HG02840 (cell line): ENCODE measurements around the gene TMEFF2.
"Not testable (repeated sequence)": the region's sequence is repeated elsewhere in the genome, so short reads cannot be mapped to it uniquely, and the experiment has no call there.

ENCODE experiments used
- ATAC-seq: cut with Tn5 transposase; IDR thresholded peaks from one replicate; pipeline ENCODE4 v1.9.1; 2021; ENCODE audit warnings: mild to moderate bottlenecking, moderate library complexity, moderate number of reproducible peaks; ENCODE audit not compliant: unreplicated experiment, low FRiP score

TMEFF2 gene

DNA sequence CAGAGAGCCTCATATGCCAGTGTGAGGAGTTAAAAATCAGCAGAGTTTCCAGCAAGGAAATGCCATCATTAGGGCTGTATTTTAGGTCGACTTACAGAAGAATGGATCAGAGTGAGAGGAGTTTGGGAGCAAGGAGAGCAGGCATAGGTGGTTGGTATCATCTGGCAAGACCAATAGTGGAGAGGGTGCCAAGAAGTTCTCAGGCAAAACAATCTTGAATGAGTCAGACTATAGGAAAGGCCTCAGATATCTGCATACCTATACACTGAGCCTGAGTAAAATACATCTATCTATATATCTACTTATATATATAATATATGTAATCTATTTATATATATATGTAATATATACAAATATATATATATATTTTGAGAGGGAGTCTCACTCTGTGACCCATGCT, 57.3 kb downstream of the TMEFF2 start:
- no peak for ATAC-seq

DNA sequence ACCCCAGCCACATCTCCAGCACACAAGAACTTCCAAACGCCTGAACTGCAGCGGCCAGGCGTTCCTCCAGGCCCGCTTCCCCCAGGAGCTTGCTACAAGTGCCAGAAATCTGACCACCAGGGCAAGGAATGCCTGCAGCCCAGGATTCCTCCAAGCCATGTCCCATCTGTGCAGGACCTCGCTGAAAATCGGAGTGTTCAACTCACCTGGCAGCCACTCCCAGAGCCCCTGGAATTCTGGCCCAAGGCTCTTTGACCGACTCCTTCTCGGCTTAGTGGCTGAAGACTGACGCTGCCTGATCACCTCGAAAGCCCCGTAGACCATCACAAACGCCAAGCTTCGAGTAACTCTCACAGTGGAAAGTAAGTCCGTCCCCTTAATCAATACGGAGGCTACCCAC, 62.1 kb downstream of the TMEFF2 start:
- not testable (repeated sequence) for ATAC-seq

DNA sequence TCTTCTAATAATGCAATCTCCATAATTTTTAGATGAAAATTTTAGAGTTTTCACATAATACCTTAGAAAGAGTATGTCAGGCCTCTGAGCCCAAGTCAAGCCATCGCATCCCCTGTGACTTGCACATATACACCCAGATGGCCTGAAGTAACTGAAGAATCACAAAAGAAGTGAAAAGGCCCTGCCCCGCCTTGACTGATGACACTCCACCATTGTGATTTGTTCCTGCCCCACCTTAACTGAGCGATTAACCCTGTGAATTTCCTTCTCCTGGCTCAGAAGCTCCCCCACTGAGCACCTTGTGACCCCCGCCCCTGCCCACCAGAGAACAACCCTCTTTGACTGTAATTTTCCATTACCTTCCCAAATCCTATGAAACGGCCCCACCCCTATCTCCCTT, 64.4 kb downstream of the TMEFF2 start:
- ATAC-seq, result not testable (repeated sequence)

DNA sequence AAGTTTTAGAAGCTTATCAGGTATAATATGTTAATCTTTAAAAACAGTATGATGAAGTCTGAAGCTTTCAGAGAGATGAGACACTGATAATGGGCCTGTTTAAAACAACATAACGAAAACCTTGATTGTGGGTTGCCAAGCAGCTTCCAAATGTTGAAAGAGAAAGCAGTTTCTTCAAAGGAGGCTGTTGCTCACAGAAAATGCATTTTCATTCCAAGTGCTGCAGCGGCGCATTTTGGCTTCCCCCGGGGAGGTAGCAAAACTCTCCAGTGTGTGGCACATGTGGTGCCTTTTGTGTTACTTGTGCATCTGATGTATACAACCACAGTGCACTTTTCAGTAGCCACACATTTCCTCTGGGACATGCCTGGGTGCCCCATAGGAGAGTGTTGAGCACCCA, 66.1 kb downstream of the TMEFF2 start:
- ATAC-seq, result no peak

DNA sequence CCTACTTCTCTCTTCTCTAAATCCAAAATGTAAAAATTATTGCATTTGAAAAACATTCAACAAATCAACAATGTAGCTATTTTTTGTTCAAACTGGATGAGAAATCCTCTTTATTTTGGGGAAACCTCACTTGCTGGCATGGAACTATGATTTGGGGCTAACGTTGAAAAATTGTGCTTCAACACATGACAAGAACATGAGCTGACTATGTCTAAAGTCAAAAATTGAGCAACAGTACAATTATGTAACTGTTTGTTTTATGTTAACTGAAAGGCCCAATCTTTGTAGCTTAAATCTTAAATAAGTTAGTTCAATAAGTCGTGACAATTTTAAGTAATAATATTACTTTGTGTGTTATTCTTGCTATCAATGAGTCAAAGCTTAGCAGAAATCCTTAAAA, 67.3 kb downstream of the TMEFF2 start:
- ATAC-seq, result no peak

DNA sequence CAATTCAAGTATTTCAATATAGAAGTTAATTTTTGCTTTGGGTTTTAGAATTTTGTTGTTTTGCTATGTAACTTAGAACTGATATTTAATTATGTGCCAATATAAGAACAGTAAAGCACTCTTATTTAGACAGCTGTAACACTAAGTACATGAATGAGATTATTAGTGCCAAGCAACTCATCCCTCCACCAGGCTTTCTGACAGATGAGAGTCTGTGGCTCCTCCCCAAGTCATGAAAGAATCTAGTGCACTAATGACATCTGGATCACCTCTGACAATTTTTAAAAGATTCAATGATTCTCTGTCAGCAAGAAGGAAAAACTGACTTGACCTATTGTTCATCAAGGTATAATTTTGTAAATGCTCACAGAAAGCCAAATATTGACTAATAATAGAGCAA, 67.8 kb downstream of the TMEFF2 start:
- ATAC-seq, result no peak

DNA sequence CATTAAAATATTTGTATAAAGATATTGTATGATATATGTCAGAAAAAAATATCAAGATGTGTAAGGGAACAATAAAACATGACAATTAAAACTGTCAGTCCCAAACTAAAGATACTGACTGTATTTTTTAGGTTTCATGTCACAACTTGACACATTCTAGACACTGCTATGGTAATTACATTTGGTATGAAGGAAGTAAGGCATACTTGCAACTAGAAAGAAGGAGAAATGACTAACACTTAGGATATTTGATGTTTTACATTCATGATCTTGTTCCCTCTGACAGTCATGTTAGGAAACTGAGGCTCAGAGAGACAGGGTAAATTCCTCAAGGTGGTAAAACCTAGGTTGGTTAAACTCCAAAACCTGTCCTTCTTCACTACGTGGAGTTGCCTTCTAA, 68.3 kb downstream of the TMEFF2 start:
- ATAC-seq, result no peak

DNA sequence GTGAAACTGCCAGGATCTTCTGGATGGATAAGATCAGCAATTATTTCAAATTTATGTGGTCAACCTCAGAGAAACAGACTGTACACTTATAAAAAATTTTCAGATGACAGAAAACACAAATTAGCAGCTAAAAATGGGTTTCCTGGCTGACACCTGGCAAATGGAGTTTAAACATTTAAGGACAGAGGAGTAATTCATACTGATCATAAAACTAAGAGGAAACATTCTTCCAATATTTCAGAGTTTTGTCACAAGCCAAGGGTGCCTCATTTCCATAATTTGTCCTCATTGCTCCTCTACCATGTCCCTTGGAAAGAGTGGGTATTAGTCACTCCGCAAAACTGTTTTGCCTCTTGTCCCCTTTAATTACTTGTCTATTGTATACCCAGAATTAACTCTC, 70.2 kb downstream of the TMEFF2 start:
- ATAC-seq, result no peak

DNA sequence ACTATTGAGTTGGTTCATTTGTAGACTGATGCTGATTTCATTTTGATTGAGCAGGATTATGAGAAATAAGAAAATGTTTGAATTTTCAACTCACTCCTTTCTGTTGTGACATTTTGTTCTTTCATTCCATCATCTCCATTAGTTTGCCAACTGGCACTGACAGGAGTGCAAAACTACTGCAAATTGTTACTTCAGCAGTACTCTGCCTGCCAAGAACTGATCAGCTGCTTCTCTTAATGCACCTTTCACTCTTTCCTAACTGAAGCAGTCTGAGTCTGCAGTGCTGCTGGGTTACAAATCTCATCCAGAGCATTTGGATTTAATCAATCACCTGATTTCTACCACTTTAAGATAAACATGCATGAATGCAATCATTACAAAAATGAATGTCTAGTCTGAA, 70.9 kb downstream of the TMEFF2 start:
- ATAC-seq, result no peak

DNA sequence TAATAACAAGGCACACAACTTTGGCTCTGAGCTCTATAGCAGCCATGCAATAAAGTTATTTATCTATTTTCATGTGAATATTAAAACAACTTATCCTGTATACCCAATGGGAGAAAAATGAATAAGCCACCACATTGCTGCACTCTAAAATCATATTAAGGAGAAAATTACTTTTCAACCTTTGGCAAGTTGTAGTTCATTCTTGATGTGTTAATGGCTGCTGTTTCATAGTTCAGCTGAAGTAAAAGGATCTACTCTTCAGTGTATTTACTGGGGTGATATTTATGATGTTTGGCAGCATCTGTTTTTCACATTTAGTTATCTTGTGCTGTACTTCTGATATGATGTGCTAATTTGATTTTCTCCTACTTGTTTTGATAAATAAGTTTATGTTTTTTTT, 71.8 kb downstream of the TMEFF2 start:
- no peak for ATAC-seq

DNA sequence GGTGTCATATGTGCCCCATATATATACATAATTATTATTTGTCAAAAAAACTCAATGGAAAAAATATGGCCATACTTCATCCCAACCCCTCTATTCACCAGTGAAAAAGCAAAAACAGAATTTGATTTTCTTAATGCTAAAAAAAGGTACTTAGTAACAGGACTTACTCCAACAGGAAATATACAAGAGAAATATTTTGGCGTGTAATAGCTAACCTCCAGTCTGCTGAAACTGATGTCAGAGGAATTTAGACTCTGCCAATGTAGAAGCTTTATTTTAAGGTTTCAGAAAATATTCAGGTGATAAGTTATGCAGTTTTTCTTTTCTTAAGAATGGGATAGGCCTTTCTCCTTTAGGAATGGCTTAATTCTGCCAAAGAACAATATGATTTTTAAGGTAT, 72.6 kb downstream of the TMEFF2 start:
- no peak for ATAC-seq

DNA sequence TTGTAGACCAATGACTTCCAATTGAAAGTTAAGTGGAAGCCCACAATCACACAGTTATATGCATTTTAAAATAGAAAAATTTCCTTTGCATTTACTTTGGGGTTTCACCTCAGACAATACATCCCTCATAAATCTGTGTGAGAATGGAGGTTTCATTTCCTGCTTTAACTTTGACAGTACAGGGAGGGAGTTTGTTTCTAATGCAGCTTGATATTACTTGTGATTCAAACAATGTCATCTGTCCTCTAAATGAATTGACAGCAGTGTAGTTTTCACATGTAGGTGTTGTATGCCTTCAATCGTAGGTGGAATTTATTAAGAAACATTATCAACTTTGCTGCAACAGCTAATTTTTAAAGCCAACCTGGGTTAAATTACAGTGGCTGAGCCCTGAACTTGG, 75.2 kb downstream of the TMEFF2 start:
- ATAC-seq, result no peak

DNA sequence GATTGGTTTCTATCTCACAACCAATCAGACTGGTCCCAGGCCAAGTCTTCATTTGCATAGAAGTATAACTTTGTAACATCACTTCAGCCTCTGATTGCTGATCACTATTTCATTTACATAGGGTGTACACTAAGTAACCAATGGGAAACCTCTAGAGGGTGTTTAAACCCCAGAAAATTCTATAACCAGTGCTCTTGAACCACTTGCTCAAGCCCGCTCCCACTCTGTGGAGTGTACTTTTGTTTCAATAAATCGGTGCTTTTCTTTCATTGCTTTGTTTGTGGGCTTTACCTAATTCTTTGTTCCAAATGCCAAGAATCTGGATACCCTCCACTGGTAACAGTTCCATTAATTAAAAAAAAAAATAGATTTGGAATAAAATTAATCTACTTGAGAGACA, 77.0 kb downstream of the TMEFF2 start:
- no peak for ATAC-seq

DNA sequence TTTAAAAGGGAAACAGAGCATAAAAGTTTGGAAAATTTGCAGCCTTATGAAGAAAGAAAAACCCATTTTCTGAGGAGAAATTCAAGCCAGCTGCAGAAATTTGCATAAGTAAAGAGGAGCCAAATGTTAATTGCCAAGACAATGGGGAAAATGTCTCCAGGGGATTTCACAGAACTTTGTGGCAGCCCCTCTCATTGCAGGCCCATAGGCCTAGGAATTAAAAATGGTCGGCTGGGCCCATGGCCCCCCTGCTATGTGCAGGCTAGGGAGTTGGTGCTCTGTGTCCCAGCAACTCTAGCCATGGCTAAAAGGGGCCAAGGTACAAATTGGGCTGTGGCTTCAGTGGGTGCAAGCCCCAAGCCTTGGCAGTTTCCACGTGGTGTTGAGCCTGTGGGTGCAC, 83.2 kb downstream of the TMEFF2 start:
- ATAC-seq, result not testable (repeated sequence)

DNA sequence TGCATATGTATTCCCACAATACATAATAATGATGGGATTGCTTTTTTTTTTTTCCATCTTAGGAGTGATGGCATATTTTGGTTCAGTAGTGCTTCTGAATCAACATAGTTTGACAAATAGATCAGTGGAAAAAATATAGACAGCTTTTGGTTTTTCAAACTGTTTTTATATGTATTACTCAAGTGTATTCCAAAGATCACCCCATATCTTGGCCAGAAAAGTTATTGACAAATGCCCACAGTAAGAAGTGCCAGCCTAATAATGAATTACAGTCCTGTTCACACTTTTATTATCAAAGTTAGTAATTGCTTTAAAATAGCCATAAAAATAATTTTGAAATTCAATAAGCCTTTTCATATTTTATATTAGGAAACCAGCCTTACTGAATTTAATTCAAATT, 95.0 kb downstream of the TMEFF2 start:
- ATAC-seq, result no peak

DNA sequence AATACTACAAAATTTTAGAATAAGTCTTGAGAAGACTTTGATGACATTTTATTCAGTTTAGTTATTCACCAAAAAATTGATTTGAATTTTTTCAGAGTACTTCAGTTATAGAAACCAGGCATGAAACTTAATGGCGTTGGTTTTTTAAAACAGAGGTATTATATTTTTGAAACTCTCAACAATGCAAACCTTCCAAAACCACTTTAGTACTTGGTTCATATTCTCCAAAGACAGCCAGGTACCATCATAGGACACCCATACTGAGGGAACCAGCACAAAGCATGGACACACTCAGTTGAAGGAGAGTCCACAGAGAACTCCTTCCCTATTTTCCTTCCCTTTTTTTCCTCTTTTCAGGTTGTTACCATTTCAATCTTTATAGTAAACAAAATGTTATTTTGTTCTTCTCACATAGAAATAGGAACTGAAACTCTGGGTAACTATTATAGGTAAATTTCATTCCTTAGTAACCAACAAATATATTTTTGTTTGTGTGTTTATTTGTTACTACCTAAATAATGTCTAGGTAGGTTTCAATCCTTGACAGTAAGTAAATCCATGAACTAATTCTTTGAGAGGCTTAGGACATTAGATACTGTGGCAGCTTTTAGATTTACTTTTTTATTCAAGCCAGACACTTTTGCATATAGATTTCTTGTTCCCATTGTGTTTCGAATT, 95.8 kb downstream of the TMEFF2 start:
- no peak for ATAC-seq

DNA sequence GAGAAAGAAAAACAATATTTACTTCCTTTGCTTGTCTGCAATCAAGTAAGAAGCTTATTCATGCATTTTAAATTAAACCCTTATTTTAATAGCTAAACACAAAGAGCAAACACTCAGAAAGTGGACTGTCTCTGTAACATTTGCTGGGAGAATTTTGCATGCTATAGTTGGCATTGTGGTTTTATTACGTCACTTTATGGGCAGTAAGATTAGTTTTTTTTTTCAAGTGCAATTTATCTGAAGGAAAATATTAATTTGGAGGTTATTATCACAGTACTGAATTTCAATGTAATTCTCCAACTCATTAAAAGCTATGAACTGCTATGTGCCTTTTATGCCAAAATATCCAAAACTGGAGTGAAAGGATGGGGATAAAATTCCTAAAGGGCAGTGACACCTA, 103.3 kb downstream of the TMEFF2 start:
- no peak for ATAC-seq

DNA sequence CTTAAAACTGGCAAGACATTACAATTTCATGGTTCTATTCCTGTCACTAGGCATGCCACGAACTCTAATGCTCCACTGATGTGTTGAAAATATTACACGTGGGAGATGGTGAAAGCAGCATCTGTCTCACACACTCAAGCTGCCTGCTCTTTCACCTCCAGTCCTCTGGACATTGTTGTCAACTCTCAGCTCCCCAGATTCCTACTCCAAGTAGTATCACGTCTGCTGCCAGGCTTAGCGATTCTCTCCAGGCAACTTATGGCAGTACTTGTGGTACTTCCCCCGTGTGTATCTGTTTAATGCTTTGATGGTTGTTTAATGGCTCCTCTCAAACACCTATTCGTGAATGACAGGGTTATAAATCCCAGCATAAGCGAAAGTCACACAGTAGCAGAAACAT, 103.8 kb downstream of the TMEFF2 start:
- no peak for ATAC-seq

DNA sequence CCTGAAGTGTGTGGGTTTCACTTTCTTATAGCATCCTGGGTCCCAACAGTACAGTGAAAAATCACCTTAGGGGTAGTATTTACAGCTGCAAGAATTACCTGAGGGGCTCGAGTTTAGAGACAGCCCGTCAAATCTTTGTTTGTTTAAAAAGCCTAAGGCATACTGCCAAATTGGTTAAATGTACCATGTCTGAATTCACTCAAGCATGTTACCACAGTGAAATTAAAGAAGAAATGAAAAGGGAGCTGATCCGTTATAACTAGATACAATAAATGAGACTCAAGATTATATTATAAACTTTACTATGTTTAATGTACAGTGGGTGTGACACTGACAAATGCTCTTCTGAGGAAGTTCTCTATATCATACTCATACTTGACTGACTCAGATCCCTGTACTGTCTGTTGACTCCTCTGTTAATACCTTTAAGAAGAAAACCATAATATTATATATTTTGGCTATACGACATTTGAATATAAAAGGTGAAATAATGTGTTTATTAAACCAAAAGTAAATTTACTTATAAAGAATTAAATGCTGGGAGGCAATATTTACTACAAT, 107.3 kb downstream of the TMEFF2 start:
- ATAC-seq, result no peak

DNA sequence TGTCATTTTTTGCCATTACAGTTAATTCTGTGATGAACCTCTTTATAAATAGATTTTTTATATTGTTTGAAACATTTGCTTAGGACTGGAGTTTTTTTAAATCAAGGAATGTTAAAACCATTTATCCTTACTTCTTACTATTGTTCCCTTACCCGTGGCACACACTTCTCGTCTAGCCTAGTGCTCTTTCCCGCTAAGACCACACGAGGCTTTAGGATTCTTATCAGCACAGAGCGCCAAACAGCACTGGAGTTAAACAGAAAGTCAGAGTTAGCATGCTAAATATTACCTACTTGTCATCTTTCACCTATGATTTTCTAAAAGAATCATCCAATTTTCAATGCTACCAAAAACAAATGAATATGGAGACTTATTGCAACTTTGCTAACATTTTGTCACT, 112.6 kb downstream of the TMEFF2 start:
- no peak for ATAC-seq

DNA sequence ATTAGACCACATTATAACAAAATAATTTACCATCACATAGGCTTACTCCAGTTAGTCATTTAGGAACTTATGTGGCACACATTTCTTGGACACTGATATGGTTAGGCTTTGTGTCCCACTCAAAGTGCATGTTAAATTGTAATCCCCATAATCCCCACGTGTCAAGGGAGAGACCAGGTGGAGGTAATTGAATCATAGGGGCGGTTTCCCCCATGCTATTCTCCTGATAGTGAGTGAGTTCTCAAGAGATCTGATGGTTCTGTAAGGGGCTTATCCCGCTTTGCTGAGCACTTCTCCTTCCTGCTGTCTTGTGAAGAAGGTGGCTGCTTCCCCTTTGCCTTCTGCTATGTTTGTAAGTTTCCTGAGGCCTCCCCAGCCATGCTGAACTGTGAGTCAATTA, 114.6 kb downstream of the TMEFF2 start:
- not testable (repeated sequence) for ATAC-seq

DNA sequence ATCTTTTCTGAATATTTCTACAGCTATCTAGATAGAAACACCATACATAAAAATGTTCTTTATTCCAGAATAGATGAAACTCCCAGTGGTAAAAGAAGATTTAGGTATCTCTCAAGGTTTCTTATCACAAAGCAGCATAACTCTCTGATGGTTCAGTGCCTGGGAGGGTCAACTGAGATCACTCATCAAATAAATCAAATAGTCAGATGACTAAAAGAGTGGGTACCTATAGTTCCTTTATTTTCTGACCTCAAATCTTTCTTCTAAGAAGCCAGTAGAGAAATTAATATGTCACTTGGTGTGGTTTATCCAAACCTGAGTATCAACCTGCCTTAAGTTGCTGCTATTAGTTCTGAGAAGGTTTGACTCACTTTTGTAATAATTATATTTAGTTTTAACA, 120.9 kb downstream of the TMEFF2 start:
- ATAC-seq, result no peak

DNA sequence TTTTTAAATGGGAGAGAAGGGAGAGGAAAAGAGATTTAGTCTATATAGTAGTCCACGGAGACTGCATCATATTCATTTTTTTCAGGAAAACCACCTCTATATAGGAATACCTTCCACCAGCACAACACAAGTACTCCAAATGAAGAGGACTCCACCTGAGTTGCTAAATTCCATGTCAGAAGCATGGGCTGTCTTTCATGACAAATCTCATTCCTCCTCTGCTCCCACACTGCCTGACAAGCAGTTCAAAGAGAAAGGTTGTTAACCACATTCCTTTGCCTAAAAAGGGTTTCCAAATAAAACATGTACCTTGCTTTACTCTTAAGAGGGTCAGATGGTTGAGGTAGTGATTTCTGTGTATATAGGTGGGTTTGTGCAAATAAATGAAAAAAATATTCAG, 122.0 kb downstream of the TMEFF2 start:
- no peak for ATAC-seq
